Body of pancreas (tissue), 4 donors: ENCODE measurements around the gene DPY19L3.

Experiments used
- POLR2A ChIP-seq, 3 donors: fragments of 450-650 bp; IDR thresholded peaks; one replicate each; pipeline ENCODE4 v1.6.1; 2016; ENCODE audit warnings: antibody characterized with exemption in 3 of 3, mild to moderate bottlenecking in 2 of 3
- TF ChIP-seq, protein P1 (sequence below), 7 experiments: fragments of 450-650 bp in 4 of 7; fragments of 200-600 bp in 3 of 7; sonication (generic) in 3 of 7; IDR thresholded peaks; one replicate each; pipeline ENCODE4 v1.5.1; 2016 to 2019; ENCODE audit warnings: antibody characterized with exemption in 7 of 7

- TF ChIP-seq, protein P1, sequence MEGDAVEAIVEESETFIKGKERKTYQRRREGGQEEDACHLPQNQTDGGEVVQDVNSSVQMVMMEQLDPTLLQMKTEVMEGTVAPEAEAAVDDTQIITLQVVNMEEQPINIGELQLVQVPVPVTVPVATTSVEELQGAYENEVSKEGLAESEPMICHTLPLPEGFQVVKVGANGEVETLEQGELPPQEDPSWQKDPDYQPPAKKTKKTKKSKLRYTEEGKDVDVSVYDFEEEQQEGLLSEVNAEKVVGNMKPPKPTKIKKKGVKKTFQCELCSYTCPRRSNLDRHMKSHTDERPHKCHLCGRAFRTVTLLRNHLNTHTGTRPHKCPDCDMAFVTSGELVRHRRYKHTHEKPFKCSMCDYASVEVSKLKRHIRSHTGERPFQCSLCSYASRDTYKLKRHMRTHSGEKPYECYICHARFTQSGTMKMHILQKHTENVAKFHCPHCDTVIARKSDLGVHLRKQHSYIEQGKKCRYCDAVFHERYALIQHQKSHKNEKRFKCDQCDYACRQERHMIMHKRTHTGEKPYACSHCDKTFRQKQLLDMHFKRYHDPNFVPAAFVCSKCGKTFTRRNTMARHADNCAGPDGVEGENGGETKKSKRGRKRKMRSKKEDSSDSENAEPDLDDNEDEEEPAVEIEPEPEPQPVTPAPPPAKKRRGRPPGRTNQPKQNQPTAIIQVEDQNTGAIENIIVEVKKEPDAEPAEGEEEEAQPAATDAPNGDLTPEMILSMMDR (IDR thresholded peaks at IDR 0.05), result no peak
- TF ChIP-seq POLR2A (IDR thresholded peaks at IDR 0.05), result peak in 1 of 3 donors; percentile 4
Measured at GRCh38 chr19:32363175-32363574, 42.4 kb upstream of the DPY19L3 start.
